NCI-H2227 (cell line): ENCODE measurements around the gene ARX.

Experiments used
- DNase-seq: peaks from one replicate; lab custom pipeline; 2025; ENCODE audit not compliant: unreplicated experiment; lab: John Stamatoyannopoulos, UW

ARX gene

DNA sequence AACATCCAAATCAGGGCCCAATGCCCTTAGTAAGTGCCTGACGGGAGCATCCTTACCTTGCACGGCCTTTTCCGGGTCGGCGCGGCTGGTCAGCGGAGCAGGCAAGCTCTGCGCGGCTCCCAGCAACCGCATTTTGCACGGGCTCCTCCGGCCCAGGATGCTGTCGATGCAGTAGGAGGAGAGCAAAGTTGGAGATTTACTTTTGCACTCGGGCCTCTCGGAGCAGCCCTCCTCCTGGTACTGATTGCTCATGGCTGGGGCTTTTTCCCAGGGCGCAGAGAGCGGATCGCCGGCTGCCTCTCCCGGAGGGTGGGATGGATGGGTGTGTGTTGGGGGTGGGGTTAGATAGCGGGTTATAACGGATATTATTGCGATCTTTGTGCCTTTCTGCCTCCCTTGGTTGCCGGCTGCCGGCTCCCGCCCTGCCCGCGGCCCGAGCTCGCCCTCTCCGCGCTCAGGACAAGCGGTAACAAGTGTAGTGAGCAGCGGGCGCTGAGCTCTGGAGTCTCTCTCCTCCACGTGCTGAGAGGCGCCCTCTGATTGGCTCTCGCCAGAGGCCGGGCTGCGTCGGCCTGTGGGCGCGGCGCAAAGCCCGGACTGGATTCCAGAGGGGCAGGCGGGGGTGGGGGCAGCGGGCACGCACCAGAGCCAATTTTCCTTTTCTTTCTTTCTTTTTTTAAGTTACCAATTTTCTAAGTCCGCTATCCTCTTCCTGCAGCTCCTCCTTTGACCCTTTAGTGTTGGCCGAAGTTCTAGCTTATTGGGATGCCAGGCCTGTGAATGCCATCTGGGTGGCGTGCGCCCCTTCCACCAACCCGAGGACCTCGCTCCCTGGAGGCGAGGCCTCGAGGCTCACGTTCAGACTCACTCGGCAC is at the start of gene ARX:
TSS of gene ARX (minus strand) at position 480 of the 875 bp plus-strand sequence. CDS start at position 252, 228 bp downstream.
- peak; percentile 94 for DNase-seq

DNA sequence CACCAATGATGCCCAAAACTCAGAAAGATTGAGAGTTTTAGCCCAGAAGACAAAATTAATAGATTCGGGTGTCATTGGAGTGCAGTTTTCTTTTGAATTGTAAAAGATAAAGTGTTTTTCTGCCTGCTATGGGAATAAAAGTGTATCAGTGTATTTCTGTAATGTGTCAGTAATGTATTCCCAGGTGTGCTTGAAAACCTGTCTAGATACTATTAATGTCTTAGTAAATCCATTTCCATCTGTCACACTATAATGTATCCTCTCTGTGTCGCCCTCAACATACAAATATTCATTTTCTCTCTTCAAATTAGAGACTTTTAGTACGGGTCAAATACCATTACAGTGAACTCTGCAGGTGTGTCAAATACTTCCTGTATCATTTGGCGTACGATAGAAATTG is 43.5 kb upstream of the ARX start:
- DNase-seq = no peak

DNA sequence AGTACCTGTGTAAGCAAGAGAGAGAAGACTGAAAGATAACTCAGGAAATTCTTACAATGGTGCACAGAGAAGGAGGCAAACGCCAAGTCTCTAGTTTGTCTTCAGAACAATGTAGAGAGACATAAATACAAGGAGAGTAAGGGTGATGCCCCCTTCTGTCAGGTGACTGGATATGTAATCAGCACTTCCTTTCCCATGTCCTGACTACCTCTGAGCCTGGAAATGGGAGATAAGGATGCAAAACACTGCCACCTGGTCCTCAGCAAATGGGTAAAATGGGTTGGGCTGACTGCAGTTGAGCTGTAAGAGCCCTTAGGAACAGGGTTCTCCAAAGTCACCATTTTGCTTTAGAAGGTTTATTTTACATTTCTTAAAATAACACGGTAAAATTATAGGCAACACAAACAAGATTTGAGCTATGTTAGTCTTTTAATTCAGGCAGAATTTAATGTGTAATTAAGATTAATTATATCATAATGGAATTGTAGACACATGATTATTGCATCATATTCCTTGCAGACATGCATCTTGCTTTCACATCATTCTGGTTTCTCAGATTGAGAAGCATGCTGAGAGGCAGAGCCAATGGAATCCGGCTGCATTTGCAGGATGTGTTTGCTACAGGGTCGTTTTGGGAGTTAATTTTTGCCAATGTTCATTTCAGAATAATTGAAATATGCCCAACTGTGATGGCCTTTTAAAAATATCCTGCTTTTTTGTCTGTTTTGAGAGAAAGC is 37.2 kb upstream of the ARX start:
- DNase-seq = no peak

DNA sequence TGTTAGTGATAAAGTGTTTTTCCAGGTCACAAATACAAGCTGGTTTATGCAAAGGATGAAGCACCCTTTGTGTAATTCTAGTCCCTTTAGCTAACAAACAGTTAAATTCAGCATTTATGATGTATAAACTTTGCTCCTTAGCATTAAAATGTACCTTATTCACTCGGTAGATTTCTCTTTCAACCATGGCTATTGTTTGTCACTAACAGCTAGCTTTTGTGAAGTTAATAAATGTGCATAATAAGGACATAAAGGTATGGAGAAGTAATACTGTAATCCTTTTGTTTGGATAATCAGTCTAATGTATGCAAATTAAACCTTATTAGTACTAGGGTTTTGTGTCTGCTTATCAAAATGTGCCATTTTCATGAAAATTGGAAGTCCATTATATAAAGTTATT is 34.2 kb upstream of the ARX start:
- DNase-seq = no peak

DNA sequence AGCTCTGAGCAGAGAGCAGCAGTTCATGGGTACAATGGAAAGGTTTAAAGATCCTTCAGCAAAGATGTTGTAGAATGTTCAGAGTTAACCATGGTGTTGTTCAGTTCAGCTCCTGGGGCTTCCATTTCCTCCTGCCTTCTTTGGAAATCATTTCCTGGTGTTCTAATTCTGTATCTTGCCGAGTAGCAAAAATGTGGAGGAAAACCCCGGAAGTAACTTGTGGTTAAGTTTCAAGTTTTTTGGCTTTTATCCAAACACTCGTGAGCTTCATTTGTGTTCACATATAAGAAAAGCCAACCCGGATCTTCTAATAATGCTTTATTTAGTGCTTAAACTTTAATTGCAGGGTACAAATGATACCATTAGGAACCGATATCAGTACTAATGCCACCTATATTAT is 33.6 kb upstream of the ARX start:
- no peak for DNase-seq

DNA sequence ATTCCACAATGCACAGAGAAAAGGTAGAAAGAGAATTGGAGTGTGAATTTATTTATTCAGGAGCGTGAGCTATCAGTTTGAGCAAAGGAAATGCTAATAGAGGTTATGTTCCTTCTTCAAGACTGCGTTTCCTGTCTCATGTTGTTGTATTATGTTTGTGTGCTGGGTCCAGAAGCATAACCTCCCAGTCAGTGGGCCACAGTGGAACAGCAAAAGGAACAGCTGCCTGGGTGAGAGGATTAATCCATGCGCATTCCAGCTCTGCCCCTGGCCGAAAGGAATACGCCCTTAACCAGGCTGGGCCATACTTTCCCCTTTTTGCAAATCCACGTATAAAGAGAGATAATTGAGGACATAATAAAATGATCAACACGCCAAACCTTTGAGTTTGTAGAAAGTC is 32.4 kb upstream of the ARX start:
- no peak for DNase-seq

DNA sequence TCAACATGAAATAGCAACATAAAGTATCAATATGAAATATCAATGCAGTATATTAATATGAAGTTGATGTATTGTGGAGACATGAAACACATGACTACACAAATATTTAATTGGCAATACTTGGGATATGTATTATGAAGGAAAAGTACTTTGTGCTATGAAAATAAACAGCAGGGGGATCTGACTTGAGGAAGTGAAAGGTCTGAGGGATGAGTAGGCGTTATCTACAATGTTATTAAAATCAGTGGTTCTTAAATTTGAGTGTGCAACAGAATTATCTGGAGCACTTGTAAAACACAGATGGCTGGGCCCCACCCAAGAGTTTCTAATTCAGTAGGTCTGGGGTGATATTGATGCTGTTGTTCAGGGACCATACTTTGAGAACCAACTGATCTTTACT is 27.4 kb upstream of the ARX start:
- DNase-seq = no peak

DNA sequence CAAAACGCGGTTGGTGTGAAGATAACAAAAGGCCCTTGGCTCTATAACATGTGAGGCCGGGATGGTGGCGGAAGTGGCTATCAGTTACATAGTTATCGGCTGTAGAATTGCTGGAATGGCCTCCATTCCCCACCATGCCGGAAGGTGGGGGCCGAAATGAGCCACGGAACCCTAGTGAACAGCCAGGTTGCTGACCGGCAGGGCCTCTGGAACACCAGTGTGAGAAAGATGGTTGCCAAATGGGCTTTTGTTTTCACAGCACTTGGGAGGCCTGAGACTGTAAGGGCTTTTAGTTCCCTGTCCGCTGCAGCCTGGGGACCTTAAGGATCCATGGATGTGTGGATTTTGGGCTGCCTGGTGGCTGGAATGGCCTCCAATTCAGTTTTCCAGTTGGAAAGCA is 23.3 kb upstream of the ARX start:
- no peak for DNase-seq

DNA sequence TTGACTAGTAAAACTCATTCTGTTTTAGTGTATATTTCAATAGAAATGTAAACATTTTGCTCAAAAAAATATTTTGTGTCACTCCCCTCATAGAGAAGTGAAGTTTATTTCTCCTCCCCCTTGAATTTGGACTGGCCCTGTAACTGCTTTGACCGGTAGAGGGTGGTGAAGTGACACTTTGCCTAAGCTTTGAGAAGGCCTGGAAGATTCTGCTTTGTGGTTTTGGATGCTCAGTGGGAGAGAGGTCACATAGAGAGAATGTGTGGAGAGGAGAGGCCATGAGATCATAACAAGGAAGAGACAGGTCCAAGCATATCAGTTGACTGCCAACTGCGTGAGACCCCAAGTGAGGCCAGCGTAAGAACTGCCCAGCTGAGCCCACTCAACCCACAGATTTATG is 19.1 kb upstream of the ARX start:
- DNase-seq = no peak

DNA sequence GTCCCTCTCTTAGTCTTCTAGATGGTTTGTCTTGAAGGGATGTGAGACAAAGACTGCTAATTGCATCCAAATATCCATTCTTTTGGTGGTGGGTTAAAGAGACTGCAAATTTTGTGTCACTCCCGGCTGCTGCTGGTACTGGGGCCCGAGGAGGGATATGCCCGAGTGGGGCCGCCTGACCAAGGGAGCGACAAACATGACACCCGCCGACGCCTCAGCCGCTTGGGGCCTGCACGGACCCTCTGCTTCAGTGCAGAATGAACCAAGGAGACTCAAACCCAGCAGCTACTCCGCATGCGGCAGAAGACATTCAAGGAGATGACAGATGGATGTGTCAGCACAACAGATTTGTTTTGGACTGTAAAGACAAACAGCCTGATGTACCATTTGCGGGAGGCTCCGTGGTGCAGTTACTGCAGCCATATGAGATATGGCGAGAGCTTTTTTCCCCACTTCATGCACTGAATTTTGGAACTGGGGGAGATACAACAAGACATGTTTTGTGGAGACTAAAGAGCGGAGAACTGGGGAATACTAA is 13.6 kb upstream of the ARX start:
- no peak for DNase-seq

DNA sequence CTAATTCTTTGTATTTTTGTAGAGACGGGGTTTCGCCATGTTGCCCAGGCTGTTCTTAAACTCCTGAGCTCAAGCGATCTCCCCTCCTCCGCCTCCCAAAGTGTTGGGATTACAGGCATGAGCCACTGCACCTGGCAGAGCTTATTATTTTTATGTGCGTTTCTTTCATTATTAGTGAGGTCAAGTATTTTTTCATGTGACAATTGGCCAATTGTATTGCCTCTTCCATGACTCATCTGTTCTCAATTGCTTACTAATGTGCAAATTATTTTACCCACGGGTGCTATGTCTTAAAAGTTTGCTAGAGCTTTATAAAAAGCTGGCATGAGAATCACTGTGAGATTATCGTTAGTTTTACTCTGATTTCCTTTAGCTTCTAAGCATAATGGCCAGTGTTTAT is 13.0 kb upstream of the ARX start:
- no peak for DNase-seq

DNA sequence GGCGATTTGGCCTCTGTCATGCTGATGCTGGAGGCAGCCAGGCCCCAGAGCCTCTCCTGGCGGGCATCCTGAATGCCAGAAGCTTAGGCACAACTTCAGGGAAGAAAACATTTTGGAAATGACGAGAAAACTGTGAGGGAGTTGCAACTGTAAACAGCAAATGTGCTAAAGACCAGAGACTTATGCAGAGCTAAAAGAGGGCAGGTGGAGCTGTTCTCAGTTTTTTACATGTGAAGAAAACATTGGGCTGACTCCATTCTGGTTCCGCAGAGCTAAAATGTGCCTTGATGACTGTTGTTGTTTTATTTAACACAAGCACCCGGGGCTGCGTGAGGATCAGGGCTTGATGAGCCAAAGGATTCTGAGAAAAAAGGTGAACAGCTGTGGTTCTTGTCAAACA is 10.8 kb upstream of the ARX start:
- no peak for DNase-seq

DNA sequence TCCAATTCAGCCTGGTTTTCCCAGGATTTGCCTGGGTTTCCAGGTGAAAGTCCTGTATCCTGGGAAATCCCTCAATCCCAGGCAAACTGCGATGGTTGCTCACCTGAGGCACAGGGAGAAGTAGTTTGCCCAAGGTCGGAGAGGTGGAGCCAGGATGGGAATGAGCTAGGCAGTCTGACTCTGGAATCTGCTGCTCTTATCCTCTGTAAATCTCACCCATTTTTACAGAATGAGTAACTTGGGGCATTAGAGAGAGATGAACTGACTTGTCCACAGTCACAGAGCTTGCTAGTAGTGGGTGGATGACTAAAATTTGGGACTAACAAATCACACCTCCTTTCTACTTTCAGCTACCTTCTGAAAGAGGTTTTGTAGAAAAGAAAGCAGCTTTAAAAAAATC is 9.8 kb upstream of the ARX start:
- DNase-seq = no peak

DNA sequence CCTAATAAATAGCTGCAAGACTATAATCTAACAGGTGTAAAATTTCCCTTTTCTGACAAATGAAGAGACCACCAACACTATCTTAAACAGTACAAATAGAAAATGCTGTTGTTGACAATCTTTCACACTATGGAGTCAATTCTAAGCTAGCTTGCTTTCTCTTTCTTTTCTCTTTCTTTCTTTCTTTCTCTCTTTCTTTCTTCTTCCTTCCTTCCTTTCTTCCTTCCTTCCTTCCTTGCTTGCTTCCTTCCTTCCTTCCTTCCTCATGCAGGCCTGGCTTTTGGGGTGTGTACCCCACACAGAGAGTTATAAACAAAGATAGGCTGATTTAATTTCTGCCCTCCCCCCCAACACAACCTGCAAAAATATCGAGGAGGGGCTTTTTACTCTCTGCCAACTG is 8.1 kb upstream of the ARX start:
- no peak for DNase-seq

DNA sequence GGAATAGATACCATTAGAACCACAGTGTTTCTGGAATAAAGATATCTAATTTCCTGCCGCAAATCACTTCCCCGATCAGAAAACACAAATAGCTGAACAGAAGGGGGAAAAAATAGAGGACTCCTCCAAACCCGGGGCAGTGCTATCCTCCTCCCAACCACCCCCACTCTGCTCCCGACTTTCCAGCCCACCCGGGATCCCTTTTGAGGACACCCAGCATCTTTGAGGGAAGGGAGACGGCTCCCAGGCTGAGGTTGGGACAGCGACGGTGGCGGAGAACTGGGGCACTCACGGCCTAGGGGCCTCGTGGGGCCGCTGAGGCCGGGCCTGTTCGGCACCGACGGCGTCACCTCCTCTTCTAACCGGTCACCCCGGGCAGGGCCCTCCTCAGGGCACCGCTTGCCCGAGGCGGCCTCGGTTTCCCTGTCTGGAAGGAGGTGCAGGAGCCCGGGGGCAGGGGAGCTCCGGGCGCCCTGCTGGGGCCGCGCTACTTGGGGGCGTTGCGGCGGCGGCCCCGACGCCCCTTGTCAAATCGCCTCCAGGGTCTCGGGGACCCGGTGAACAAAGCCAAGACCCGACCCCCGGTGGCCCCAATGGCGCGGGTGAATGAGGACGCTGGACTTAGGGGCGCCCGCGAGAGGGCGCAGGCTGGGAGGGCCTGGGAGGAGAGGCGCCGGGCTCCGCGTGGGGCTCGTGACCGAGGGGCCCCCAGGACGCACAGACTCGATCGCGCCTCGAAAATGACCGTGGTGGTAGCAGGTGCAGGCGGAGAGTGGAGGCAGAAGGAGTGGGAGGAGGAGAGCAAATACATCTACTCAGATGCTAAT is 6.9 kb upstream of the ARX start:
- no peak for DNase-seq

DNA sequence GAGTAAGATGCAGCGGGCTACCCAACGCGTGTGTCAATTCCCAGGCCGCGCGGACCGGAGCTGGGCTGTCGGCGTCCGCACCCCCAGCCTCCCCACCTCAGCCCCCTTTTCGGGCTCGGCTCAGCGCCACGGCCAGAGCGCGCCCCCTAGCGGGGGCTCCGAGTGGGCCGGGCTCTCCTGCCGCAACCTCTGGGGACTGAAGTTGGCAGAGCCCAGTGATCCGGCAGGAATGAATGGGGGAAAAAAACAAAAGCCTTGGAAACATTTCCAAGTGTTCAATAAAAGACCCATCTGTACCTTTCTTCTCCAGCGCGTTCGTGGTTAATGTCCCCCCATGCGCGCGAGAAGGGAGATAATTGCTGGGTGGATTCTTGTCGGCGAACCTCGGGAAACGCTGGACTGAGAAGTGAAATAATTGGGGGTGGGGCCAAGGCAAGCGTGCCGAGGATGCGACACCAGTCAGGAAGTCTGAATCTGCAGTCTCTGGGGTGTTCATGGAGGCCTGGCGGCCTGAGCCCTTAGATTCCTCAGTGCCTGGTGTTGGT is 5.2 kb upstream of the ARX start:
- peak; percentile 82 for DNase-seq

DNA sequence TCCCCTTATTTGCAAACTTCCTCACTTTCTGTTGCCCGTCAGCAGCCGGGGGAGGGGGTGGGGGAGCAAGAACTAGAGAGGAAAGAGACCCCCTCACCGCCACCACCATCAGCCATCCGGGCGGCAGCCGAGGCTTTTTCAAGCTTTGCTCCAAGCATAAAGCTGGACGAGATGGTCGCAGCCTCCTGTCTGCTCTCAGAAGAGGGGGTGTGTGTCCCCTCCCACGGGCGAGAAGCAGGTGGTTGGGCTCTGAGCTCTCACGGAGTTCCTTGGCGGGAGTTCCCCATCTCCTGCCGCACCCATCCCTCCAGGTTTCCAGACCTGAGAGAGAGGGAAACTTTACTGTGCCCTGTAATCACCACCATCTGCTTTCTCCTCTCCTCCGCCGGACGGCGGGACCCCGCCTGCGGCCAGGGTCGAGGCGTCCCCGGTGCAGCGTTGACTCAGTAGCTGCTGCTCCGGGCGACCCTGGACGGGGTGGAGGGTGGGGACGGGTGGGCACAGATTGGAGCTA is 4.7 kb upstream of the ARX start:
- DNase-seq = peak; percentile 43

DNA sequence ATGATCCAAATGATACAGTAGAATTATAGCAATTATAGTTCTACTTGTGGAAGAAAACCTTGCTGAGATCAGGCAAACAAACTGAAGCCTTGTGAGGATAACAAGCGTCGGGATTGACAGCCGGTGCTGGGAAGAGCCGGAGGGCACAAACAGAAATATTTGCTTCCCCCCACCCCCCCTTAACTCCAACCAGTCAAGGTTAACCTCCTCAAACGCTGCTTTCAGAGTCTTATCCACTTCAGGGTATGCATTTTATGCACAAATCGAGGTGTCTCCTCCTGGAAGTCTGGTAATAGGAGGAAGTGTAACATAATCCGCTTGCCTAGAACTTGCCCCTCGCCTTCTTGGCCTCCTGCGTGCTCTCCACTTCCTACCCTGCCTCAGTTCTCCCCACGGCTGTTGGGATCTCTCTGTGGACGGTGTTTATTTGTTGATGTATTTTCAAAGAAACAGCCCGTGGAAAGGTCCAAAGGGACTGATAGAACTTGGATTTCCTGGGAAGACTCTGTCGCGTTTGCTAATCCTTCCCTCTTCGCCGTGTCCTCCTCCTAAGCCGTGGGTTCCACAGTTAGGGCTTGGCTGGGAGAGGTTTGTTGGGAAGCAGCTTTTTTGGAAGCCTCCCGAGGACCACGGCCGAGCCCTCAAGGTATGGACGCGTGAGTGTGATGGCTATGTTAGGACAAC is 4.1 kb upstream of the ARX start:
- DNase-seq = peak; percentile 57

DNA sequence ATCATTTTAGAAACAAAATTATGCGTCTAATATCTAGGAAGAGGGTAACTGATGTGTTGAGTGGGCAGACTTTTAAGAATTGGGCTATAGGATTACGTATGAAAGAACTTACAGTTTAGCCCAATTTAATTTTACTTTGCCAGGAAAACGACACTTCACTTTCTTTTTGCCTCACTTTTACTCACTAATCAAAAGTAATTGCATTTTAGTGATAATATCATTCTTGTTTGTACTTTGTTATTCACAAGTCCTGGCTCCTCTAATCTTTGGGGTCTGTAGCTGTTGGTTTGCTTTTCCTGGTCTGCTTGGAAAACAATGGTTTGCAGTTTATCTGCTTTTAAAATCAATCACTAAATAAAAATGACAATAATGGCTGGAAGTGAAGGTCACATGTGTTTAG is 2.9 kb upstream of the ARX start:
- no peak for DNase-seq

DNA sequence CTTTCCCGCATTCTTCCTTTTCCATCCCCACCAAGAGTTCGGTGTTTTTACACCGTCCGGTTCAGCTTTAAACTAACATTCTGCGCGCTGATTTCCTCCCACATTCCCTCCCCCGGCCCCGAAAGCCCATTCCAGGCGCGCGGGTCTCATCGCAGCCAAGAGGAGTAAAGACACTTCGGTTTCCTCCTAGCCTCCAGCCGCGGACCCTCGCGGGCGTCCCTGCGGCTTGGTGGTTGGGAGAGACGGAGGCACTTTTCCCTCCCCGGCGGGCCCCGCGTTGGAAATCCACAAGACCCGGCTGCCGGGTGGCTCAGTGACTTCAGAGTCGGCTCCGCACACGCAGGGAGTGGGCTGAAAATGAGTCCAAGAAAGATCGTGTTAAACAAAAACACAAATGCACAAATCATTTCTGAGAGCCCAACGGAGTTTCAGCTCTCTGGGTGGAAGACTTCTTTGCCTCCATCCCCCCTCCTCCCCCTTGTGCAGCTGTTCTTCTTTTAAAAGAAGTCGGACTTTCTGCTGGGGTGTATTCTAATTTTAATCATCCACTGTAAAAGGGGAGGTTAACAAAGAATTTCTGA is 2.0 kb upstream of the ARX start:
- DNase-seq = peak; percentile 63
